Measurements from ENCODE around the gene PRKAR2B. TPM values are rescaled to one million over a fixed set of nuclear protein-coding genes. Genes with fewer than 3 reads are reported as not detected.
A peak's percentile ranks its signal among the peaks of the same experiment; 100 is the strongest.

The PRKAR2B gene
- total and polyA plus RNA-seq, 4 donors = 1.7 to 4.8 (median 3.3) TPM

DNA sequence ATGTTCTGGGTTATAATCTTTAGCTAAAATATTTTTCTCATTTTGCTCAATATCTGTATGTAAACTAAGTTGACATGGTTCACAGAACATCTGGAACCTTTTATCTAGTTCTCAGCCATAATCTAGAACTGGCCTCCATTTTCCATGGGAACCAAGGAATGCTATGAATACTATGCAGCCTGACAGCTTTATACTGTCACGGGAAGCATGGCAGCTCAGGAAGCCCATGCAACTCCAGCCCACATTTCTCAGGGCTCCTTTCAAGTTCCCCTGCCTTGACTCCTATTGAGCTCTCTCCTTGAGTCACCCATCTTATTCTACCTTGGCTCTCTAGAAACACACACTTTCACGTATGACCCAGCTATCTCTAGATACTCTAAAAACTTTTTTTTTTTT, 36.6 kb upstream of the PRKAR2B start:
- no peak for ATAC-seq (ENCODE audit: low FRiP score)
- WGBS, 2 donors = 40 to 44% methylated on average over 2 of the region's 2 CpGs
- H3K9me3 ChIP-seq (ENCODE audit: control insufficient read depth, low read length) = no peaks in the 10 kb centered on the region
- H3K27ac ChIP-seq (ENCODE audit: low read depth in 1 of 2, low read length in 2 of 2) = no peak overlapping the region
- no peak overlapping the region for H3K4me3 ChIP-seq (ENCODE audit: low read length in 2 of 2)
- H3K27me3 ChIP-seq (ENCODE audit: control insufficient read depth in 1 of 2, insufficient read depth in 2 of 2, low read length in 1 of 2) = no peaks in the 10 kb centered on the region
- no peaks in the 10 kb centered on the region for H3K4me1 ChIP-seq (ENCODE audit: control insufficient read depth in 1 of 2, insufficient read depth in 2 of 2, low read length in 2 of 2)
- intact Hi-C loops (cut with DNase I) = no loop called here
- DNase-seq = no peak
- no peaks in the 10 kb centered on the region for H3K36me3 ChIP-seq (ENCODE audit: control insufficient read depth in 1 of 2, insufficient read depth in 2 of 2, low read length in 1 of 2)

DNA sequence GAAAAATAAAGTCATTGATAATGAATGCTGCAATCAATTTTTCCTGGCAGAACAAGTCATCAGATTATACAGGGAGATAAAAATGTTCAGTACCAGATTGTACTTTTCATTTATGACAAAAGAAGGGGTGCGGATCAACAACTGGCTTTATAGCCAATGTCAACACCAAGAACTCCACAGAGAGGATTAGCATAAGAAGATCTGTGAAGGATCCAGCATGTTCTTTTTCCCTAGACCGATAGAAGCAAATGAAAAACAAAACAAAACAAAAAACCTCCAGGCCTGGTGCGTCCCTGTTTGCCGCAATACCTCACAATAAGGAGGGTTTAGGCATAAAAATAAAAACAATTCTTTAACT, 34.7 kb upstream of the PRKAR2B start:
- Histone ChIP-seq H3K27ac (ENCODE audit: low read depth in 1 of 2, low read length in 2 of 2) (no peak overlapping the region), H3K4me1 (ENCODE audit: control insufficient read depth in 1 of 2, insufficient read depth in 2 of 2, low read length in 2 of 2) (no peaks in the 10 kb centered on the region), H3K4me3 (ENCODE audit: low read length in 2 of 2) (no peak overlapping the region), H3K36me3 (ENCODE audit: control insufficient read depth in 1 of 2, insufficient read depth in 2 of 2, low read length in 1 of 2) (no peaks in the 10 kb centered on the region), H3K9me3 (ENCODE audit: control insufficient read depth, low read length) (no peaks in the 10 kb centered on the region), H3K27me3 (ENCODE audit: control insufficient read depth in 1 of 2, insufficient read depth in 2 of 2, low read length in 1 of 2) (no peaks in the 10 kb centered on the region)
- intact Hi-C loops (cut with DNase I) = no loop called here
- DNase-seq (no peak), ATAC-seq (ENCODE audit: low FRiP score) (no peak)
- WGBS, 2 donors = 64 to 67% methylated on average over 4 of the region's 4 CpGs

DNA sequence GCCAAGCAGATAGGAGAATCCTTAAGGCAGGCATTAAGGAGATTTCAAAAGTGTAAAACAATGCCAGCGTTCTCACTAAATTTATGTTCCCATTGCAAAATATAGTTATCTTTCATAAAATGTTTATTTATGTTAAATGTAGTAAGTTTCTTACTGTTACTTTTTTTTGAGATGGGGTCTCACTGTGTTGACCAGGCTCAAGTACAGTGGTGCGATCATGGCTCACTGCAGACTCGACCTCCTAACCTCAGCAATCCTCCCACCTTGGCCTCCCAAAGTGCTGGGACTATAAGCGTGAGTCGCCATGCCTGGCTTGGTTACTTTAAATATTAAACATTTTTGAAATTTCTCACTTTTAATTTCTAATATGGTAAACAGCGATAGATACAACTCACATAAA, 31.8 kb upstream of the PRKAR2B start:
- intact Hi-C loops (cut with DNase I) = no loop called here
- DNase-seq (no peak), ATAC-seq (ENCODE audit: low FRiP score) (no peak)
- H3K4me3 ChIP-seq (ENCODE audit: low read length in 2 of 2) = no peak overlapping the region
- H3K27ac ChIP-seq (ENCODE audit: low read depth in 1 of 2, low read length in 2 of 2) = no peak overlapping the region
- no peaks in the 10 kb centered on the region for H3K9me3 ChIP-seq (ENCODE audit: control insufficient read depth, low read length)
- no peaks in the 10 kb centered on the region for H3K4me1 ChIP-seq (ENCODE audit: control insufficient read depth in 1 of 2, insufficient read depth in 2 of 2, low read length in 2 of 2)
- no peaks in the 10 kb centered on the region for H3K27me3 ChIP-seq (ENCODE audit: control insufficient read depth in 1 of 2, insufficient read depth in 2 of 2, low read length in 1 of 2)
- 82 to 91% methylated on average over 6 of the region's 6 CpGs for WGBS, 2 donors
- H3K36me3 ChIP-seq (ENCODE audit: control insufficient read depth in 1 of 2, insufficient read depth in 2 of 2, low read length in 1 of 2) = no peaks in the 10 kb centered on the region

DNA sequence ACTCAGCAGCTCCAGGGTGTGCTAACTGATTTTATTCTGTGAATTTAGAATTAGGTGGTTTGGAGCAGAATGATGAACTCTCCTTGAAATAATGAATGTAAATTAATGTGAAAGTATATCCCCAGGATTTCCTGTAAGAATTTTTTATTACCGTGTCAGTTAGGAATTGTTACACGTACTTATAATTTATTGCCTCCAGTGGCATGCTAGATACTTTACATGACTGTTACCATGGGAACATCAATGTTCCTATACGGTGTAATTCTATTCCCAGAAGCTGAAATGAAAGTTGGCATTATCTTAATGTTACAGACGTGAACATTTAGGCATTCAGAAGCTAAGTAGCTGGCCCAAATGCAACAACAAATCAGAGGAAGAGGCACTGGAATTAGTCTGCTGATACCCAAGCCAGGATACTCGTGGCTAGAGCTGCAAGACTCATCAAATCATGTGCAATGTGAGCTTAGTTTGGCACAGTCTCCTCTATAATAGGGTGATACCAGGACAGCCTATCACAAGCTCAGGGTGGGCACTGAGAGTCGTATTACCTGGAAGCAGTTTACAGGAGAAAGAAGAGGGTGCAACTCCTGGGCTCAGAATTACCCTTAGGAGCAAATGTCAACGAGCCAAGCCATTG, 30.0 kb upstream of the PRKAR2B start:
- 20 to 30% methylated on average over 7 of the region's 7 CpGs for WGBS, 2 donors
- no peaks in the 10 kb centered on the region for H3K9me3 ChIP-seq (ENCODE audit: control insufficient read depth, low read length)
- ATAC-seq (ENCODE audit: low FRiP score) (no peak), DNase-seq (no peak)
- no peak overlapping the region for H3K4me3 ChIP-seq (ENCODE audit: low read length in 2 of 2)
- no peaks in the 10 kb centered on the region for H3K4me1 ChIP-seq (ENCODE audit: control insufficient read depth in 1 of 2, insufficient read depth in 2 of 2, low read length in 2 of 2)
- no peaks in the 10 kb centered on the region for H3K36me3 ChIP-seq (ENCODE audit: control insufficient read depth in 1 of 2, insufficient read depth in 2 of 2, low read length in 1 of 2)
- H3K27me3 ChIP-seq (ENCODE audit: control insufficient read depth in 1 of 2, insufficient read depth in 2 of 2, low read length in 1 of 2) = no peaks in the 10 kb centered on the region
- intact Hi-C loops (cut with DNase I) = no loop called here
- H3K27ac ChIP-seq (ENCODE audit: low read depth in 1 of 2, low read length in 2 of 2) = no peak overlapping the region

DNA sequence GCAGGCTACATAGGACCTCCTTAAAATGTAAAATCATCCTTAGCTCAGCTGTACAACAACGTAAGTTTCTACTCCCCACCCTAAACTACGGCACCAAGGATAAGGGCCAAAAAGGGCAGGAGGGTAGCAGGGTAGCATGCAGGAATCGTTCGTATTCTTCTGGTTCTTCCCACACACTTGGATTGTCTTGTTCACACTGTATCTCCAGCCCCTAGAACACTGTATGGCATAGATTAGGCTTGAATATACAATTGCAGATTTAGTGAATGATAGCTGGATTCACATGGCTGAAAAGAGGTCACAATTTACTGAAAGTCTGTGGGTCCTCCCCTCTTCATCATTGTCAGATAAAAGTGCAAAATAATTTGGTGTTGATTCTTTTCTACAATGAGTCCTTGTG, 28.2 kb upstream of the PRKAR2B start:
- no peak overlapping the region for H3K4me3 ChIP-seq (ENCODE audit: low read length in 2 of 2)
- intact Hi-C loops (cut with DNase I) = no loop called here
- no peaks in the 10 kb centered on the region for H3K4me1 ChIP-seq (ENCODE audit: control insufficient read depth in 1 of 2, insufficient read depth in 2 of 2, low read length in 2 of 2)
- no peak overlapping the region for H3K27ac ChIP-seq (ENCODE audit: low read depth in 1 of 2, low read length in 2 of 2)
- no peaks in the 10 kb centered on the region for H3K9me3 ChIP-seq (ENCODE audit: control insufficient read depth, low read length)
- H3K36me3 ChIP-seq (ENCODE audit: control insufficient read depth in 1 of 2, insufficient read depth in 2 of 2, low read length in 1 of 2) = no peaks in the 10 kb centered on the region
- DNase-seq = no peak
- H3K27me3 ChIP-seq (ENCODE audit: control insufficient read depth in 1 of 2, insufficient read depth in 2 of 2, low read length in 1 of 2) = no peaks in the 10 kb centered on the region
- no peak for ATAC-seq (ENCODE audit: low FRiP score)
- WGBS, 2 donors = 70 to 82% methylated on average over 4 of the region's 4 CpGs

DNA sequence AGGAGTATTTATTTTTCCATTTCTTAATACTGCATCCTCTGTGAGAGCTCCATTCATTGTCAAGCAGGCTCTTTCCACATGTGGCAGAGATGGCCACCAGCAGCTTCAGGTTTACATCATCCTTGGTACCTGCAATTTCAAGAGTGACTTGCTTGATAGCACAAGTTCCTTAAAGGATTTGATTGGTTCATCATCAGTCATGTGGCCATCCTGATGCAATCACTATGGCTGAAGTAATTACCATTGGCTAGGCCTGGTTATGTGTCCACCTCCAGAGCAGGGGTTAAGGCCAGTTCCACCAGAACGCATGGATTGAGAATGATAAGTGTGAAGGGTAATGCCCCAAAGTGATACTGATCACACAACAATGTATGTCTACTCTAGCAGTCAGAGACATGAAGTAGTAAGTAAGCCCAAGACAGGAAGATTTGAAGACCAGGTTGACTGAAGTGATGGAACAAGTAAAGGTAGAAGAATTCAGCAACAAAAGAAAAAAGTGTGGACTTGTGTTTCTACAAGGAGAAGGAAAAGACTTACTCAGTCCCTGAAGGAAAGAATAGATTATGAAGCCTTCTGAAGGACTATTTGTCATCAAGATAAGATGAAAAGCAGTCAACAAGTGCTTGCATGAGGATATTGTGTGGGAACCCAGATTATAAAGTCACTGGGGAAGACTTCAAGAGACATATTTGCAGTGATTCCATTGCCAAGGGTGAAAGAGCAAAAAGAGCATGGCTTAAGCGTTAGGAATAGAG, 26.4 kb upstream of the PRKAR2B start:
- H3K36me3 ChIP-seq (ENCODE audit: control insufficient read depth in 1 of 2, insufficient read depth in 2 of 2, low read length in 1 of 2) = no peaks in the 10 kb centered on the region
- H3K27ac ChIP-seq (ENCODE audit: low read depth in 1 of 2, low read length in 2 of 2) = no peak overlapping the region
- intact Hi-C loops (cut with DNase I) = no loop called here
- H3K9me3 ChIP-seq (ENCODE audit: control insufficient read depth, low read length) = no peaks in the 10 kb centered on the region
- no peak overlapping the region for H3K4me3 ChIP-seq (ENCODE audit: low read length in 2 of 2)
- H3K27me3 ChIP-seq (ENCODE audit: control insufficient read depth in 1 of 2, insufficient read depth in 2 of 2, low read length in 1 of 2) = no peaks in the 10 kb centered on the region
- ATAC-seq (ENCODE audit: low FRiP score) (no peak), DNase-seq (no peak)
- H3K4me1 ChIP-seq (ENCODE audit: control insufficient read depth in 1 of 2, insufficient read depth in 2 of 2, low read length in 2 of 2) = no peaks in the 10 kb centered on the region
- 44 to 46% methylated on average over 2 of the region's 2 CpGs for WGBS, 2 donors

DNA sequence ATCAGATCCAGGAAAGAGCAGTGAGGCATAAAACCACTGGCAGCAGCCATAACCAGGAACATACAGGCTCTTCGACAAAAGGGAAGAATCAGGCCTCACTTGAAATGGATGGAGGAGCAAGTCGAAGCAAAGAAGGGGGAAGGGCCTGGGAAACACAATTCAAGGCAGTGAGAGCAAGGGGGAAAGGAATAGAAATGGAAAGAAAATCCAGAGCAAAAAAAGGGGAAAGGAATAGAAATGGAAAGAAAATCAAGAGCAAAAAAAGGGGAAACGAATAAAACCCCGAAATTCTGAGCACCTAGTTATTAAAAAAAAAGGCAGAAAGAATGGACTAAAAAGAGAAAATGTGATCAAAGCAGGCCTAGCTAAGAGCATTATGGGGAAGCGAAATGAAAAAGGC, 24.1 kb upstream of the PRKAR2B start:
- Histone ChIP-seq H3K27ac (ENCODE audit: low read depth in 1 of 2, low read length in 2 of 2) (no peak overlapping the region), H3K27me3 (ENCODE audit: control insufficient read depth in 1 of 2, insufficient read depth in 2 of 2, low read length in 1 of 2) (no peaks in the 10 kb centered on the region), H3K4me1 (ENCODE audit: control insufficient read depth in 1 of 2, insufficient read depth in 2 of 2, low read length in 2 of 2) (no peaks in the 10 kb centered on the region), H3K4me3 (ENCODE audit: low read length in 2 of 2) (no peak overlapping the region), H3K9me3 (ENCODE audit: control insufficient read depth, low read length) (peaks cover 2% of the 10 kb centered on the region), H3K36me3 (ENCODE audit: control insufficient read depth in 1 of 2, insufficient read depth in 2 of 2, low read length in 1 of 2) (no peaks in the 10 kb centered on the region)
- intact Hi-C loops (cut with DNase I) = no loop called here
- DNase-seq = no peak
- no peak for ATAC-seq (ENCODE audit: low FRiP score)
- WGBS, 2 donors = 76 to 83% methylated on average over 5 of the region's 5 CpGs

DNA sequence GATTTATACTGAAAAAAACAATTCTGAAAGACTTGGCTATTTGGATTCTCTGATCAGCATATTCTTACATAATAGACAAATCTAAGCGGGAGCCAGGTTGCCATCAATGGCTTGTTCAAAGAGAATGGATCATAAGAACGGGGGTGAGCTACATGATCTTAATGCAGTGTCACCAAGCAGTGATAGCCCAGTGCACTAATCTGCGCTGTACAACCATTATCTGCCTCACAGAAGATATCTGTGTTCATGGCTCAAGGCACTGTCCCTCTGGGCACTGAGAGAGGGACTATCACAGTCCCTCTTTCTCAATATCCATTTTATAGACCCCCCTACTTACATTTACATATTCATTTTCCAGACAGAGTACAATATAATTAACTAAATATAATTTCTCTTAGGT, 22.9 kb upstream of the PRKAR2B start:
- no peak for DNase-seq
- intact Hi-C loops (cut with DNase I) = no loop called here
- Histone ChIP-seq H3K4me3 (ENCODE audit: low read length in 2 of 2) (no peak overlapping the region), H3K36me3 (ENCODE audit: control insufficient read depth in 1 of 2, insufficient read depth in 2 of 2, low read length in 1 of 2) (no peaks in the 10 kb centered on the region), H3K4me1 (ENCODE audit: control insufficient read depth in 1 of 2, insufficient read depth in 2 of 2, low read length in 2 of 2) (no peaks in the 10 kb centered on the region), H3K27me3 (ENCODE audit: control insufficient read depth in 1 of 2, insufficient read depth in 2 of 2, low read length in 1 of 2) (no peaks in the 10 kb centered on the region), H3K27ac (ENCODE audit: low read depth in 1 of 2, low read length in 2 of 2) (no peak overlapping the region), H3K9me3 (ENCODE audit: control insufficient read depth, low read length) (peaks cover 2% of the 10 kb centered on the region)
- WGBS, 2 donors = 94 to 99% methylated on average over 3 of the region's 3 CpGs
- ATAC-seq (ENCODE audit: low FRiP score) = no peak

DNA sequence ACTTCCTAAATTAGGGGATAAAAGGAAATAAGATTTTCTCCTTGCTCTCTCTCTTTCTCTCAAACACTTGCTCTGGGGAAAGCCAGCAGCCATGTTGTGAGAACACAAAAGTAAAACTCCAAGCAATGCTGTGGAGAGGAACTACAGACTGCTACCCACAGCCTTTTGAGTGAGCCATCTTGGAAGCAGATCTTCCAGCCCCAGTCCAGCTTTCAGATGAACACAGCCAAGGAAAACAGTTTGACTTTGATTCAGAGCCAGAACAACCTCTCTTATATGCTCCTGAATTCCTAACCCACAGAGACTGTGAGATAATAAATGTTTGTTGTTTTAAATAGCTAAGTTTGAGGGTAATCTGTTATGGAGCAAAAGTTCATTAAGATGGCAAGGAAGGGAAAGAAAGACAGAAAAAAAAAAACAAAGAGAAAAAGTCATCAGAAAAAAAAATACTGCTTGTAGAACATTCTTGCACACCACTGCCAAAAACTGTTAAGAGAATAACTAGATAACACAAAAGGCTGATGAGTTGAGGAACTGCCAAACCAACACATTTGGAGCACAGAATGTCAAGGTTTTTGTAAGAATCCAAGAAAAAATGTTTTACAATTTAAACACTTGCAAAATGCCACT, 20.9 kb upstream of the PRKAR2B start:
- H3K4me1 ChIP-seq (ENCODE audit: control insufficient read depth in 1 of 2, insufficient read depth in 2 of 2, low read length in 2 of 2) = no peaks in the 10 kb centered on the region
- no peaks in the 10 kb centered on the region for H3K36me3 ChIP-seq (ENCODE audit: control insufficient read depth in 1 of 2, insufficient read depth in 2 of 2, low read length in 1 of 2)
- H3K4me3 ChIP-seq (ENCODE audit: low read length in 2 of 2) = no peak overlapping the region
- ATAC-seq (ENCODE audit: low FRiP score) = peak; percentile 6
- peaks cover 2% of the 10 kb centered on the region for H3K9me3 ChIP-seq (ENCODE audit: control insufficient read depth, low read length)
- intact Hi-C loops (cut with DNase I) = no loop called here
- H3K27me3 ChIP-seq (ENCODE audit: control insufficient read depth in 1 of 2, insufficient read depth in 2 of 2, low read length in 1 of 2) = no peaks in the 10 kb centered on the region
- no peak for DNase-seq
- H3K27ac ChIP-seq (ENCODE audit: low read depth in 1 of 2, low read length in 2 of 2) = no peak overlapping the region

All from aorta (tissue), 5 donors.